Endothelial cell of umbilical vein (primary cell): ENCODE results near the gene GDE1.

Source experiments
- EZH2 ChIP-seq: IDR thresholded peaks from 2 replicates; pipeline ENCODE4 v1.6.1; 2012; ENCODE audit warnings: borderline replicate concordance, low read depth, mild to moderate bottlenecking, moderate library complexity, low read length, inconsistent platforms; ENCODE audit not compliant: severe bottlenecking
- FOS ChIP-seq: IDR thresholded peaks from 2 replicates; pipeline ENCODE4 v1.6.1; 2011; ENCODE audit warnings: mild to moderate bottlenecking, low read length, moderate library complexity, borderline replicate concordance; ENCODE audit not compliant: insufficient read depth
- GATA2 ChIP-seq: IDR thresholded peaks from 2 replicates; pipeline ENCODE4 v1.7.0; 2011; ENCODE audit warnings: low read depth, mild to moderate bottlenecking, moderate library complexity, mixed read lengths, low read length; ENCODE audit not compliant: insufficient read length, insufficient read depth
- JUN ChIP-seq: IDR thresholded peaks from 2 replicates; pipeline ENCODE4 v1.6.1; 2011; ENCODE audit warnings: borderline replicate concordance, low read depth; ENCODE audit not compliant: insufficient read length, insufficient read depth
- POLR2A ChIP-seq: IDR thresholded peaks from 2 replicates; pipeline ENCODE4 v1.6.1; 2012; ENCODE audit warnings: low read depth, mild to moderate bottlenecking, control low read depth, low read length
- TF ChIP-seq, protein P1 (sequence below), 2 donors: IDR thresholded peaks; 1 replicate in 1 of 2; 2 replicates in 1 of 2; pipeline ENCODE4 v1.5.1; 2011; ENCODE audit warnings: low read length in 2 of 2, mild to moderate bottlenecking in 2 of 2, moderate library complexity in 2 of 2, control low read depth in 1 of 2, inconsistent platforms in 1 of 2, low read depth in 1 of 2; ENCODE audit not compliant: insufficient read depth in 1 of 2; ENCODE audit errors: extremely low read depth in 1 of 2

DNA sequence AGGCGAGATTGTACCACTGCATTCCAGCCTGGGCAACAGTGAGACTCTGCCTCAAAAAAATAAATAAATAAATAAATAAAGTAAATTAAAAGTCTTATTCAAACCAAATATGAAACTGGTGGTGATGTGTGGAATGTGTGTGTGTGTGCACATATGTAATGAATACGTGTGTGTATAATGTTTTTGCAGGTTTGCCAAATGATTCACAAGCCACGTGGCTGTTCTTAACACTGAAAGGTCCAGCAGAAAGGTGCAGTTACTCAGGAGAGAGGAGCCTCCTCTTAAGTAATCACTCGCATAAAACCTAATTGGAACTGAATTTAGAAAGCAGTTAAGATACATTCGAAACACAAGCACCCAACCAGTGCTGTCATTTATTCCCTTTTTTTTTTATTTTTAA lies 22.9 kb downstream of the GDE1 start:
- TF ChIP-seq POLR2A (no peak), EZH2 (no peak), JUN (no peak), GATA2 (no peak), FOS (no peak)
- TF ChIP-seq, protein P1, sequence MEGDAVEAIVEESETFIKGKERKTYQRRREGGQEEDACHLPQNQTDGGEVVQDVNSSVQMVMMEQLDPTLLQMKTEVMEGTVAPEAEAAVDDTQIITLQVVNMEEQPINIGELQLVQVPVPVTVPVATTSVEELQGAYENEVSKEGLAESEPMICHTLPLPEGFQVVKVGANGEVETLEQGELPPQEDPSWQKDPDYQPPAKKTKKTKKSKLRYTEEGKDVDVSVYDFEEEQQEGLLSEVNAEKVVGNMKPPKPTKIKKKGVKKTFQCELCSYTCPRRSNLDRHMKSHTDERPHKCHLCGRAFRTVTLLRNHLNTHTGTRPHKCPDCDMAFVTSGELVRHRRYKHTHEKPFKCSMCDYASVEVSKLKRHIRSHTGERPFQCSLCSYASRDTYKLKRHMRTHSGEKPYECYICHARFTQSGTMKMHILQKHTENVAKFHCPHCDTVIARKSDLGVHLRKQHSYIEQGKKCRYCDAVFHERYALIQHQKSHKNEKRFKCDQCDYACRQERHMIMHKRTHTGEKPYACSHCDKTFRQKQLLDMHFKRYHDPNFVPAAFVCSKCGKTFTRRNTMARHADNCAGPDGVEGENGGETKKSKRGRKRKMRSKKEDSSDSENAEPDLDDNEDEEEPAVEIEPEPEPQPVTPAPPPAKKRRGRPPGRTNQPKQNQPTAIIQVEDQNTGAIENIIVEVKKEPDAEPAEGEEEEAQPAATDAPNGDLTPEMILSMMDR (IDR thresholded peaks at IDR 0.05; ENCODE audit: extremely low read depth in 1 of 2, insufficient read depth in 1 of 2, low read depth in 1 of 2, low read length in 2 of 2), result no peak
